ENCODE results near the gene CD247.

CD247 gene

GRCh38 chr1:167443757-167444156 is 74.6 kb downstream of the CD247 start:
- no peak for DNase-seq
- intact Hi-C loops (cut with DNase I), result loop anchor here (5.0 to 10.0 kb wide), 3 partner anchors 89 to 539 kb away; partner anchors contain the start of gene POU2F1

GRCh38 chr1:167442854-167443565 is 75.3 kb downstream of the CD247 start:
- intact Hi-C loops (cut with DNase I), result loop anchor here (1.0 to 10.0 kb wide), 5 partner anchors 89 to 538 kb away; partner anchors contain the start of gene POU2F1
- peak in 1 of 10 donors; percentile 50 for DNase-seq

GRCh38 chr1:167442142-167442848 is 76.0 kb downstream of the CD247 start:
- intact Hi-C loops (cut with DNase I), result loop anchor here (1.0 to 10.0 kb wide), 5 partner anchors 90 to 537 kb away; partner anchors contain the start of gene POU2F1
- DNase-seq, result peak; percentile 43 to 96 (median 81)

GRCh38 chr1:167441222-167441621 is 77.1 kb downstream of the CD247 start:
- DNase-seq, result no peak
- intact Hi-C loops (cut with DNase I), result loop anchor here (5.0 to 10.0 kb wide), 3 partner anchors 91 to 536 kb away; partner anchors contain the start of gene POU2F1

- intact Hi-C loops (cut with DNase I), result loop anchor here (5.0 to 10.0 kb wide), 3 partner anchors 92 to 536 kb away; partner anchors contain the start of gene POU2F1
- peak in 1 of 10 donors; percentile 36 for DNase-seq
Observed at GRCh38 chr1:167440776-167441175, 77.6 kb downstream of the CD247 start.

GRCh38 chr1:167440345-167440744 is 78.0 kb downstream of the CD247 start:
- DNase-seq, result peak in 1 of 10 donors; percentile 67
- intact Hi-C loops (cut with DNase I), result loop anchor here (5.0 to 10.0 kb wide), 3 partner anchors 92 to 536 kb away; partner anchors contain the start of gene POU2F1

GRCh38 chr1:167439301-167439988 is 78.9 kb downstream of the CD247 start:
- peak; percentile 37 to 95 (median 66) for DNase-seq
- intact Hi-C loops (cut with DNase I), result no loop called here

- intact Hi-C loops (cut with DNase I), result no loop called here
- peak in 1 of 10 donors; percentile 70 for DNase-seq
Observed at GRCh38 chr1:167438171-167439138, 79.9 kb downstream of the CD247 start.

GRCh38 chr1:167435484-167435883 is 82.8 kb downstream of the CD247 start:
- peak in 1 of 10 donors; percentile 53 for DNase-seq
- intact Hi-C loops (cut with DNase I), result no loop called here

- intact Hi-C loops (cut with DNase I), result no loop called here
Observed at GRCh38 chr1:167434306-167434705, 84.0 kb downstream of the CD247 start.

GRCh38 chr1:167433884-167434283 is 84.4 kb downstream of the CD247 start:
- intact Hi-C loops (cut with DNase I), result no loop called here
- DNase-seq, result no peak

More at GRCh38 chr1:167434306-167434705, 84.0 kb downstream of the CD247 start:
- peak in 1 of 10 donors; percentile 38 for DNase-seq

GRCh38 chr1:167432780-167433179 is 85.5 kb downstream of the CD247 start:
- peak in 1 of 10 donors; percentile 62 for DNase-seq
- intact Hi-C loops (cut with DNase I), result no loop called here

- intact Hi-C loops (cut with DNase I), result no loop called here
- peak in 1 of 10 donors; percentile 73 for DNase-seq
Observed at GRCh38 chr1:167431909-167432650, 86.2 kb downstream of the CD247 start.

GRCh38 chr1:167431261-167431908 is 86.9 kb downstream of the CD247 start:
- intact Hi-C loops (cut with DNase I), result no loop called here
- peak in 1 of 10 donors; percentile 43 for DNase-seq

- intact Hi-C loops (cut with DNase I), result no loop called here
- DNase-seq, result peak in 1 of 10 donors; percentile 45
Observed at GRCh38 chr1:167430849-167431242, 87.5 kb downstream of the CD247 start.

GRCh38 chr1:167430134-167430848 is 88.0 kb downstream of the CD247 start:
- peak in 1 of 10 donors; percentile 68 for DNase-seq

GRCh38 chr1:167429612-167430011 is 88.7 kb downstream of the CD247 start:
- intact Hi-C loops (cut with DNase I), result no loop called here
- DNase-seq, result no peak

More at GRCh38 chr1:167430134-167430848, 88.0 kb downstream of the CD247 start:
- intact Hi-C loops (cut with DNase I), result no loop called here
